DND-41 (cell line): Measurements from ENCODE around the gene RAVER2.

Experiments used
- CTCF ChIP-seq: IDR thresholded peaks from 2 replicates; pipeline ENCODE4 v1.5.1; 2012; ENCODE audit warnings: borderline replicate concordance, low read length, moderate library complexity, mild to moderate bottlenecking; ENCODE audit not compliant: poor library complexity, severe bottlenecking; ENCODE audit errors: extremely low read depth
- EZH2 ChIP-seq: IDR thresholded peaks from 3 replicates; pipeline ENCODE4 v1.6.1; 2012; ENCODE audit warnings: borderline replicate concordance, low read depth, mild to moderate bottlenecking, moderate library complexity, low read length, inconsistent platforms; ENCODE audit not compliant: severe bottlenecking

- TF ChIP-seq CTCF (no peak), EZH2 (no peak)
Observed at GRCh38 chr1:64865105-64865757, 120.4 kb downstream of the RAVER2 start.
